GM18870 (cell line): Measurements from ENCODE around the gene GJA3.

Source experiments
- ATAC-seq: cut with Tn5 transposase; IDR thresholded peaks from one replicate; pipeline ENCODE4 v1.9.1; 2021; ENCODE audit warnings: moderate library complexity; ENCODE audit not compliant: unreplicated experiment

GJA3 gene

DNA sequence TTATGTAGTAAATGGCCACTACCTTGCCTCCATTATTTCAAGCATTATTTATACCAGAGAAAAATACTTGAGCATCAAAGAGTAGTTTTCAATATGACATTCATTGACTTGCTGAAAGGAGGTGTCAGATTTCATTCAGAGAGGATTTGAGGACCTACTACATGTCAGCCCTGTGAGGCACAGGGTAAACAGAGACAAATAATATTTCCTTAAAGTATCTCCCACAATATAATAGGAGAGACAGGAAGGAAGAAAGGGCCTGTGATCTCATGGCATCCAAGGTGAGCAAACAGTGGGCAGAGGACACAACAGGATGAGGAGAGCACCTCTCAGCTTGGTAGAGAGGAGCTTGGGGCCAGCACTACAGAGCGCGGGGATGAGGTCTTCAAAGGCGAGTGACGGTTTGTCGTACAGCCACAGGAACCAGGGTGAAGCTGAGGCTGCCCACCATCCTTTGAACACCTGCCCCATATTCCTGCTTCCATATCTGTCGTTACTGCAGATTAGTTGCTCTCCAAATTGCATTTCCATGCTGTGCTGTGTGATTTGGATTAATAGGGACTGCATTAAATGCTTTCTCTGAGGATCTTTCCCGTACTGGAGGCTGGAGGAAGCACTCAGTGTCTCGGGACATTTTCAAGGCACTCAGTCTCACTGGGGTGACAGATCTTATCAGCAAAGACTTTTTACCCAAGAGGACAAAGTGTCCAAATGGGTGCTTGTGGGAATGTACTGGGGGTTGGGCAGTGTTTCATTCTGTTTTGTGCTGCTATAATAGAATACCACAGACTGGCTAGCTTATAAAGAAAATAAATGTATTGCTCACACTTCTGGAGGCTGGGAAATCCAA lies 59.2 kb downstream of the GJA3 start:
- no peak for ATAC-seq

DNA sequence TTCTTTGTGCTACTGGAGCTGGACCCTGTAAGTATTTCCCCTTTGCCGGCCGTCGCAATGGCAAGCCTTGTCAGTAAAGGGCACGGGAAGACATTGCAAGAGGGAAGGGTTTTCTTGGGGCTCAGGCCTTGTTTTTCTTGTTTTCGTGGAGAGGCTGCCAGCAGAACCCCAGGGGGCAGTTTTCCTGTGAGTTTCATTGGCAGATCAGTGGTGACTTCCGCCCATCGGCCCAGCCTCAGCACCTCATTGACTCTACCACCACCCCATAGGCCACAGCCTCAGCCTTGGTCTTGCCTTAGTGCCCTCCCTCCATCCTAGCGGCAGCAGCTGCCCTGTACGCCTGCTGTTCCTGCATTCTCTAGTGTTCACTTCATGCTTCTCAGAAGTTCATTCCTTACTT lies 61.5 kb downstream of the GJA3 start:
- no peak for ATAC-seq

DNA sequence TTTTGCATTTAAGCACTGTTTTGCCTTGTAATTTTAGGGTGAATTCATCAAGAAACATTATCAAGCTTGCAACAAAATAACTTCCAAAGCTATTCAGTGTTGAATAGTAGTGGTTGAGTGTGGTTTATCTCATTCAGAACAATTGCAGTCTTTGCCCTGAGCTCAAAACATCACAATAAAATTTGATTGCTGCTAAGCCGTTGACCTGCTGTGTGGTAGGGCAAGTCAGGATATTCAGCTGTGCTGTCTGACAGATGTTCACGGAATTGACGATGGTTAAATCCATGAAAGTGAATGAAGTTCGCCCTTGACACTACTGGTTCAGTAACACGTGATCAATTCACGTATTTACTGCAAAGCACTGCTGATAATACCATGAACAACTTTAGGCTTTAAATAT lies 66.9 kb downstream of the GJA3 start:
- no peak for ATAC-seq

DNA sequence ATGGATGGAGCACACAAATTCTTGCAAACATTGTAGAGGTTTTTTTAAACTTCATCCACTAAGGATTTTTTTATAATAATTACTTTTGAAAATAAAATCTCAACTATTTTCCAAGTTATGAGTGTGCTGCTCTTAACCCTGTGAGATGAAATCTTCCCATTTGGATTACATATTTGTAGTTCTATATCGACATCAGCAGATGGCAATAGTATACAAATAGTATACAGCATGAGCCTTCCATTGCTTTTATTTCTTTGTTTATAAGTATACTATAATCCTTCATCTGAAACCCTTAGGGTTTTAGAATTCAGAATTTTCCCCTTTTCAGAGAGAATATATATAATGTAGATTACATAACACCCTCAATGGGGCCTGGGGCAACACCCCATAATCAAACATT lies 70.5 kb downstream of the GJA3 start:
- ATAC-seq = no peak
